Left lung (tissue), 10 donors: Measurements from ENCODE around the gene SDR42E1. TPM values are rescaled to one million over a fixed set of nuclear protein-coding genes. Genes with fewer than 3 reads are reported as not detected.

Experiments
- ATAC-seq: fragments of 200-7000 bp; cut with Tn5 transposase; one replicate; pipeline ENCODE4 v1.9.1; 2020; ENCODE audit warnings: moderate library complexity
- DNase-seq, 4 donors: peaks; one replicate each; pipeline ENCODE4 v3.0.0-alpha.2; 2013 to 2020
- H3K27ac ChIP-seq, 2 donors: fragments of 200-600 bp; sonication (generic) in 1 of 2; one replicate each; pipeline versions ENCODE4 v1.5.0 to v1.8.0; 2020 to 2021
- H3K27me3 ChIP-seq, 2 donors: fragments of 200-600 bp; sonication (generic) in 1 of 2; one replicate each; pipeline versions ENCODE4 v1.5.0 to v1.8.0; 2020 to 2021
- H3K36me3 ChIP-seq, 2 donors: fragments of 200-600 bp; sonication (generic) in 1 of 2; one replicate each; pipeline versions ENCODE4 v1.5.0 to v1.8.0; 2020 to 2021
- H3K4me1 ChIP-seq, 2 donors: fragments of 200-600 bp; one replicate each; pipeline ENCODE4 v1.8.0; 2021
- H3K4me3 ChIP-seq, 2 donors: fragments of 200-600 bp; sonication (generic) in 1 of 2; one replicate each; pipeline versions ENCODE4 v1.5.0 to v1.8.0; 2020 to 2021; ENCODE audit warnings: mild to moderate bottlenecking in 1 of 2
- H3K9me3 ChIP-seq, 2 donors: fragments of 200-600 bp; sonication (generic) in 1 of 2; one replicate each; pipeline versions ENCODE4 v1.5.0 to v1.8.0; 2020 to 2021
- intact Hi-C, 2 donors: fragments of 100-400 bp; cut with DNase I; formaldehyde crosslinking; loops; one replicate each; pipeline versions ENCODE4 v1.11.2 to v1.14.2; 2022
- polyA plus RNA-seq, 6 donors: library from polyadenylated mRNA; unstranded; fragments of 120-200 nt; gene quantifications; one replicate each; pipeline ENCODE4 v1.2.1, GENCODE V29; 2013; ENCODE audit not compliant: insufficient read length in 6 of 6
- total RNA-seq, 2 donors: library from RNA; stranded (reverse); fragmentation: NEBNext Ultra II Directional; extraction: Animal tissue kit (Norgen Biotek cat#: 25700); gene quantifications; one replicate each; pipeline ENCODE4 v1.2.1, GENCODE V29; 2021
- TF ChIP-seq, protein P1 (sequence below), 2 donors: fragments of 200-600 bp; sonication (generic) in 1 of 2; IDR thresholded peaks; one replicate each; pipeline versions ENCODE4 v1.5.0 to v1.8.0; 2021; ENCODE audit warnings: antibody characterized with exemption in 2 of 2
- donor health status: DM: no; HTN: yes; CAD: no.
- donor health status: DM: no; HTN: no; CAD: no.

The SDR42E1 gene
- total and polyA plus RNA-seq, 8 donors = 7.0 to 9.3 (median 8.7) TPM

DNA sequence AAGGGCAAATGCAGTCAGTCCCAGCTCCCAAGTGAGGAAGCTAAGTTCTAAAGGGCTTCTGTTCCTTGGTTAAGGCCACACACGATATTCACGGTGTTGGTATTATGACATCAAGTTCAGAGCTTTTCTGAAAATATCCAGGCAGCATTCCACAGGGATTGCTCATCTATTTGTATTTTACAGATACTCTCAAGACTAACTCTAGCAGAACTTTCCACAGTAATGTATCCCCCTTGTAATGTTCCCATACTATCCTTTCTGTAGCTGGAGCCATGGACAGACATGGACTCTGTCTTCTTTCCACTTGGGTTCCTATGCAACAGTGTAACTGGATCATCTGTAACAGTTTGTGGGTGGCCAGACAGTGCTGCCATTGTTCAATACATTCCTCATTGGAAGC, 13.5 kb downstream of the SDR42E1 start:
- H3K4me1 ChIP-seq = peaks cover 0 to 12% of the 10 kb centered on the region in 2 donors
- H3K4me3 ChIP-seq = no peak overlapping the region
- TF ChIP-seq, protein P1, sequence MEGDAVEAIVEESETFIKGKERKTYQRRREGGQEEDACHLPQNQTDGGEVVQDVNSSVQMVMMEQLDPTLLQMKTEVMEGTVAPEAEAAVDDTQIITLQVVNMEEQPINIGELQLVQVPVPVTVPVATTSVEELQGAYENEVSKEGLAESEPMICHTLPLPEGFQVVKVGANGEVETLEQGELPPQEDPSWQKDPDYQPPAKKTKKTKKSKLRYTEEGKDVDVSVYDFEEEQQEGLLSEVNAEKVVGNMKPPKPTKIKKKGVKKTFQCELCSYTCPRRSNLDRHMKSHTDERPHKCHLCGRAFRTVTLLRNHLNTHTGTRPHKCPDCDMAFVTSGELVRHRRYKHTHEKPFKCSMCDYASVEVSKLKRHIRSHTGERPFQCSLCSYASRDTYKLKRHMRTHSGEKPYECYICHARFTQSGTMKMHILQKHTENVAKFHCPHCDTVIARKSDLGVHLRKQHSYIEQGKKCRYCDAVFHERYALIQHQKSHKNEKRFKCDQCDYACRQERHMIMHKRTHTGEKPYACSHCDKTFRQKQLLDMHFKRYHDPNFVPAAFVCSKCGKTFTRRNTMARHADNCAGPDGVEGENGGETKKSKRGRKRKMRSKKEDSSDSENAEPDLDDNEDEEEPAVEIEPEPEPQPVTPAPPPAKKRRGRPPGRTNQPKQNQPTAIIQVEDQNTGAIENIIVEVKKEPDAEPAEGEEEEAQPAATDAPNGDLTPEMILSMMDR (IDR thresholded peaks at IDR 0.05) = no peak
- peaks cover 0 to 15% of the 10 kb centered on the region in 2 donors for H3K36me3 ChIP-seq
- DNase-seq (no peak), ATAC-seq (peak; percentile 87)
- intact Hi-C loops = no loop called here
- H3K27ac ChIP-seq = no peak overlapping the region
- no peaks in the 10 kb centered on the region for H3K9me3 ChIP-seq
- no peaks in the 10 kb centered on the region for H3K27me3 ChIP-seq

DNA sequence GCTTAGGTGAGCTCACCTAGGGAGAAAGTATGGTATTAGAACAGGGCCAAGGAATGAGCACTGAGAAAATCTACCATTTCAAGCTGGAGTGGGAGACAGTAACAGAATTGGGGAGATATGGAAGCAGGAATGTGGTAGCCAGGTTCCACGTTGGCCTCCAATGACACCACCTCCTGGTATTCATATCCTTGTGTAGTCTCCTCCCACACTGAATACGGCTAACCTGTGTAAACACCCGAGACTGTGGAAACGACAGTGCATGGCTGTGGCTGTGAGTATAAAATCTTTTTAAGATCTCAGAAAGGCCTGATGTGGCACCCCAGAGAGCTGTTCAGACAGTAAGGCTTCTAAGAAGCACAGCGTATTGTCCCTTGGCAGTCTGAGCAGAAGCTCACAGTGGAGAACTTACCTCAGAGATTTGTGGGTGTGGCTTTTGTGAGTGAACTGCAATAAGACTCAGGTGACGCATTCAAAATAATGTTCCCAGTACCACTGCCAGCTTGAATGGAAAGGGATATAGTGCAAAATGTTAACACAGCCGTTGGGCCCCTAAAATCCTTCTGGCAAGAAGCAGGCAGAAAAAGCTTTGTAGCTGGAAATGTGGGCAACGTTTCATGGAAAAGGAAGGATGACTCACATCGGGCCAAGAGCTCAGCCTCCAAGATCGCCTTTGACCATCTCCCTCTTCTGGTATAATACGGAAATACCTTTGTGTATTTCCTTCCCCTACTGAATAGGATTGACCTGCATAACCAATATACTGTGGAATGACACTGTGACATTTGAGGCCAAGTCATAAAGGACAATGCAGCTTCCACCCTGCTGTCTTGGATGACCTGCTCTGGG, 14.4 kb downstream of the SDR42E1 start:
- intact Hi-C loops = no loop called here
- peak; percentile 53 for ATAC-seq
- TF ChIP-seq, protein P1 (IDR thresholded peaks at IDR 0.05) = no peak

DNA sequence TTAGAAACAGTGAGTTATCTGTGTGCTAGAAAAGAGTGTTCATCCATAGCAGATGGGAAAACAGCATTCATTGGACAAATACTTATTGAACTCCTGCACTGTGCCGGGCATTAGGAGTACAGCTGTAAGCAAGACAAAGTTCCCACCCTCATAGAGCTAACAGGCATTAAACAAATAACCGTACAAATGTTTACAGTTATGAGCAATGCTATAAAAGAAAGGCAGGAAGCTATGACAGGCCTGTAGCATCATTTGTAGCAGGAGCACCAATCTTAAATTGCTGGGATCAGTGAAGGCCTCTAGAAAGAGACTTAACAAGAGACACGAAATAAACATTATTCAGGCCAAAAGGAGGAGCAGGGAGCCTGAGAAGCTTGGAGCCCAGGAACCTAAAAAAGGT, 15.6 kb downstream of the SDR42E1 start:
- TF ChIP-seq, protein P1 (IDR thresholded peaks at IDR 0.05) = no peak
- no peak overlapping the region for H3K27ac ChIP-seq
- H3K27me3 ChIP-seq = no peaks in the 10 kb centered on the region
- H3K9me3 ChIP-seq = no peaks in the 10 kb centered on the region
- H3K36me3 ChIP-seq = peaks cover 0 to 15% of the 10 kb centered on the region in 2 donors
- DNase-seq (no peak), ATAC-seq (no peak)
- no peak overlapping the region for H3K4me3 ChIP-seq
- intact Hi-C loops = no loop called here
- peaks cover 0 to 12% of the 10 kb centered on the region in 2 donors for H3K4me1 ChIP-seq

More for the DNA sequence above, 14.4 kb downstream of the SDR42E1 start:
- no peak overlapping the region for H3K27ac ChIP-seq
- peaks cover 0 to 15% of the 10 kb centered on the region in 2 donors for H3K36me3 ChIP-seq
- H3K4me1 ChIP-seq = peaks cover 0 to 12% of the 10 kb centered on the region in 2 donors
- no peak for DNase-seq
- H3K9me3 ChIP-seq = no peaks in the 10 kb centered on the region
- H3K4me3 ChIP-seq = no peak overlapping the region
- H3K27me3 ChIP-seq = no peaks in the 10 kb centered on the region

DNA sequence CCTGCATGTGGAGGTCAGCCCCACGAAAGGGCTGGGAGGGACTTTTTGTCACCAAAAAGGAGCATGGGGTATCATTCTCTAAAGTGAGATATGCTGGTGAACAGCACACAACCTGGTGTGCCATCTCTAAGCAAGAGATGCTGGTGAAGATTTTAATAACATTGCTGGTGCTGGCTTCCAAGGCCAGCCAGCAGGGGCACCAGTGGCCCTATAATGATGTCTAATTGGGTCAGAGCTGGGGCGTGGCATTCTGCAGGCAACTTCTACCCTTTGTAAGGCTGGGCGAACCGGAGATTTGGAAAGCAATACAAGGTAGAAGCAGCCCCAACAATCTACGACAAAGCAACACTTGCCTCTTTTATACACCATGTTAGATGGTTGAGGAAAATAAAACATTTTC, 16.8 kb downstream of the SDR42E1 start:
- H3K27ac ChIP-seq = no peak overlapping the region
- H3K4me3 ChIP-seq = no peak overlapping the region
- H3K9me3 ChIP-seq = no peaks in the 10 kb centered on the region
- TF ChIP-seq, protein P1 (IDR thresholded peaks at IDR 0.05) = no peak
- no peak for ATAC-seq
- H3K27me3 ChIP-seq = no peaks in the 10 kb centered on the region
- intact Hi-C loops = no loop called here
- DNase-seq = no peak
- peaks cover 0 to 7% of the 10 kb centered on the region in 2 donors for H3K36me3 ChIP-seq
- H3K4me1 ChIP-seq = peaks cover 0 to 12% of the 10 kb centered on the region in 2 donors

DNA sequence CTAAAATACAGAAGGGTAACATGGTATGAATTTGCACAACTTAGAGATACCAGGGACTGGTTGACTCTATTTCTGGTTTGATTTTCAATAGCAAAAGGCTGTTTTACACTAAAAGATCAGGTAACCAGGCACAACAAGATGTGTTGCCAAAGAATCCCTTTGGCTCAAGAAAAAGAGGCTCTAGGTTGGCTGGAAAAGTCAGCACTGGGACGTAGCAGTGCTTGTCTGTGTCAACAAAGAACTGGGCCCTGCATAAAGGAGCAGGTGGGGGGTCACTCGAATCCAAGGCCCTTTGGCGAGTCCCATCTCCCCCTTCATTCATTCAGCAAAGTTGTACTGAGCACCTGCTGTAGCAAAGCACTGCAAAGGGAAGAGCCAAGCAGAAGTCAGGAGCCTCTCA, 18.4 kb downstream of the SDR42E1 start:
- H3K4me1 ChIP-seq = peaks cover 0 to 11% of the 10 kb centered on the region in 2 donors
- DNase-seq (no peak), ATAC-seq (no peak)
- no peaks in the 10 kb centered on the region for H3K27me3 ChIP-seq
- H3K27ac ChIP-seq = no peak overlapping the region
- no peaks in the 10 kb centered on the region for H3K9me3 ChIP-seq
- no peaks in the 10 kb centered on the region for H3K36me3 ChIP-seq
- TF ChIP-seq, protein P1 (IDR thresholded peaks at IDR 0.05) = no peak
- H3K4me3 ChIP-seq = no peak overlapping the region
- intact Hi-C loops = no loop called here
